Immature natural killer cell (primary cell): Measurements from ENCODE around the gene INPP1. TPM values are rescaled to one million over a fixed set of nuclear protein-coding genes. Genes with fewer than 3 reads are reported as not detected.
"Not testable (repeated sequence)": the region's sequence is repeated elsewhere in the genome, so short reads cannot be mapped to it uniquely, and the experiment has no call there.

Experiments used
- DNase-seq, 3 donors: peaks; one replicate each; pipeline ENCODE4 v3.0.0; 2022; ENCODE audit warnings: mixed read lengths in 1 of 3
- H3K27ac Mint-ChIP-seq, 6 donors: one replicate each; pipeline ENCODE4 v1.8.0; 2020; ENCODE audit warnings: mixed read lengths in 6 of 6, mild to moderate bottlenecking in 5 of 6, inconsistent platforms in 4 of 6, moderate library complexity in 3 of 6
- H3K27me3 Mint-ChIP-seq, 3 donors: one replicate each; pipeline ENCODE4 v1.8.0; 2020 to 2021; ENCODE audit warnings: low read depth in 3 of 3, mild to moderate bottlenecking in 3 of 3, mixed read lengths in 3 of 3, moderate library complexity in 3 of 3, inconsistent platforms in 1 of 3
- H3K36me3 Mint-ChIP-seq, 3 donors: one replicate each; pipeline ENCODE4 v1.8.0; 2020; ENCODE audit warnings: mixed read lengths in 3 of 3, inconsistent platforms in 2 of 3, mild to moderate bottlenecking in 2 of 3
- H3K4me1 Mint-ChIP-seq, 2 donors: one replicate each; pipeline ENCODE4 v1.8.0; 2020; ENCODE audit warnings: inconsistent platforms in 2 of 2, mild to moderate bottlenecking in 2 of 2, mixed read lengths in 2 of 2, moderate library complexity in 1 of 2
- H3K4me3 Mint-ChIP-seq, 5 donors: one replicate each; pipeline ENCODE4 v1.8.0; 2020; ENCODE audit warnings: mild to moderate bottlenecking in 5 of 5, mixed read lengths in 5 of 5, inconsistent platforms in 3 of 5, moderate library complexity in 3 of 5
- H3K9me3 Mint-ChIP-seq, 6 donors: one replicate each; pipeline ENCODE4 v1.8.0; 2020; ENCODE audit warnings: mild to moderate bottlenecking in 6 of 6, mixed read lengths in 6 of 6, inconsistent platforms in 4 of 6, moderate library complexity in 3 of 6
- polyA plus RNA-seq, 3 donors: library from polyadenylated mRNA; unstranded; fragments of 300-500 nt; fragmentation: Illumina TruSeq; gene quantifications; one replicate each; pipeline ENCODE4 v1.2.3, GENCODE V29; 2021

The INPP1 gene
- polyA plus RNA-seq, 3 donors from 2014 or later = 7.6 to 19.3 (median 13.4) TPM

DNA sequence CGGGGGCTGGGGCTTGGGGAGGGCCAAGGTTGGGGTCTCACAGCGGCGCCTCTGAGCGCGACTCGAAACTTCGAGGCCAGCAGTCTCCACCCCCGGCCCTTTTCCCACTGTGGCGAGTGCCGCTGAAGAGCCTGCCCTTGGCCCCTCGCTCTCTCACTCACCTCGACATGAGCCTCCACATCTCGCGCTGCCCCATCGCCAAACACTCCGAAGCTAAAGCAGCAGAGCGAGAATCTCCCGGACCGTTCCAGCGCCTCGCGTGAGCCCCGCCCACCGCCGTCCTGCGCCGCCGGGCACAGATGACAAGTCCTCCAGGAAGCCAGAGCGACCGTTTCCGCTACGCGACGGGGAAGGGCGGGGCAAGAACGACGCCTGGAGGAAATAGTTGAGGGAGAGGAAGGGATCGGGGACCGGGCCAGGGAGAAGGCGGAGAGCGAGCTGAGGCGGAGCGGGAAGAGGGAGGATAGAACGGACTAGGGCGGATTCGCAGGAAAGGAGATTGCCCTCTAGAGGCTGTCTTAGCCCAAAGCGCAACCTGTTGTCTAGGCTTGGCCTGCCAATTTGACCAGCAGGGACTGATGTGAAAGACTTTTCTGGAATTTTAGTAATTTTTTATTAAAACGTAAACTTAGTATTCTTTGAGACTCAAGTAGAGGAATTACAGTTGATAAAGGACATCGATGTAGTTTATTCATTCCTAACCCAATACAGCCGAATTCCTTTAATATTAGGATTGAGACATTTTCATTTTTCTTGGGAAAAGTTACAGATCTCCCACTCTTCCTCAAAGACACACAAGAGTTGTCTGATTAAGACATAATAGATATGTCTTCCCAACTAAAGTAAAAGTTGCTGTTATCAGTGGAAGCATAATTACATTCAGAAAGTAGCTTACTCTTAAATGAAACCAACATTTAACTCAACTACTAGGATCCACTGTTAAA, 23.6 kb upstream of the INPP1 start, which contains the start of gene HIBCH:
TSS of gene HIBCH (minus strand) at position 272 of the 944 bp plus-strand sequence. CDS start at position 196, 76 bp downstream.
- Mint-ChIP-seq H3K36me3 (peaks cover 0 to 3% (median 0%) of the 10 kb centered on the region in 3 donors), H3K27me3 (peaks cover 0 to 4% (median 2%) of the 10 kb centered on the region in 3 donors), H3K9me3 (no peaks in the 10 kb centered on the region), H3K4me3 (peak within 1 kb of the TSS; percentile 94 to 100 (median 100)), H3K27ac (peak within 1 kb of the TSS; percentile 94 to 99 (median 97)), H3K4me1 (peaks cover 35 to 54% of the 10 kb centered on the region in 2 donors)
- peak; percentile 73 to 76 (median 74) for DNase-seq

DNA sequence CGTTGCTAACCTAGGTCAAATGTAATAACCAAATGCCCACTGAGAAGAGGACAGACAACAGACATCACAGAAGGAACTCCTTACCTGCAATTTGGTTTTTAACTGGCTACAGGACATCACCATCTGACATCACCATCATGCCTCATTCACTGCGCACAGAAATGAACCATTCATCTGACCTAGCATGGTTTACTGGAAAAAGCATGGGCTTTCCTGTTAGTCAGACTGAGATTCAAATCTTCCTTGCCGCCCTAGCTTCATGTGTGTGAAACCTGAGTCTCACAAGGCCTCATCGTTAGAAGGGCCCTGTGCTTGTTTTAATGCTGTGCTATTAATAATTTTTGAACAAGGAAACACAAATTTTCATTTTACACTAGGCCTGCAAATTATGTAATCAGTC, 22.7 kb upstream of the INPP1 start:
- Mint-ChIP-seq H3K36me3 (peaks cover 0 to 3% (median 0%) of the 10 kb centered on the region in 3 donors), H3K9me3 (no peaks in the 10 kb centered on the region), H3K27ac (peak overlapping the region; percentile 90 to 99 (median 96)), H3K4me1 (peaks cover 33 to 48% of the 10 kb centered on the region in 2 donors), H3K27me3 (peaks cover 0 to 7% (median 2%) of the 10 kb centered on the region in 3 donors), H3K4me3 (peak overlapping the region; percentile 94 to 100 (median 100))
- no peak for DNase-seq

DNA sequence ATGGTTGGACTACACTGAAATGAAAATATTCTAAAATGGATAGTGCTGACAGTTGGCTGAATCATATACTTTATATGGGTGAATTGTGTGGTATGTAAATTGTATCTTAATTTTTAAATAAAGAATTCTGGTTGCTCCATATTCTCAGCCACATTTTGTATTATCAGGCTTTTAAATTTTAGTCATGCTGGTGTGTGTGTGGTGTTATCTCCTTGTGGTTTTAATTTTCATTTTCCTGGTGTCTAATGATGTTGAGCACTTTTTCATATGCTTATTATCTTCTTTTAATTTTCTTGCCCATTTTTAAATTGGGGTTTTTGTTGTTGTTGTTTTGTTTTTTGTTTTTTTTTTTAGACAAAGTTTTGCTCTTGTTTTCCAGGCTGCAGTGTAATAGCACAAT, 20.0 kb upstream of the INPP1 start:
- no peaks in the 10 kb centered on the region for H3K9me3 Mint-ChIP-seq
- no peak overlapping the region for H3K4me3 Mint-ChIP-seq
- H3K4me1 Mint-ChIP-seq = peaks cover 21 to 26% of the 10 kb centered on the region in 2 donors
- peaks cover 2 to 11% (median 3%) of the 10 kb centered on the region in 3 donors for H3K27me3 Mint-ChIP-seq
- no peak for DNase-seq
- H3K27ac Mint-ChIP-seq = no peak overlapping the region
- H3K36me3 Mint-ChIP-seq = no peaks in the 10 kb centered on the region

DNA sequence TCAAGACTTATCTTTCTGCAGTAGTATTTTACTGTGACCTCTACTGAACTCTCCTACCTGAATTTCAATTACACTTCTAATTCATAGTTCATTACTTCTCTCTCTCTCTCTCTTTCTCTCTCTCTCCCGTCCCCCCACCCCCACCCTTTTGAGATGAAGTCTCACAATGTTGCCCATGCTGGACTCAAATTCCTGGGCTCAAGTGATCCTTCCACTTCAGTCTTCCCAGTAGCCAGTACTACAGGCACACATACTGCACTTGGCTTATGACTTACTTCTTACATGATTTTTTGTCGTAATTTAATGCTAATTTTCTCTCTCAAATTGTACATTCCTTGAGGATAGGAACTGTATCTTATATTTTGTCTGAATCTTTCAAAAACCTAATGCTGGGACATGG, 17.8 kb upstream of the INPP1 start:
- H3K27ac Mint-ChIP-seq = no peak overlapping the region
- no peaks in the 10 kb centered on the region for H3K9me3 Mint-ChIP-seq
- H3K27me3 Mint-ChIP-seq = peaks cover 0 to 15% (median 3%) of the 10 kb centered on the region in 3 donors
- peaks cover under 1 to 4% of the 10 kb centered on the region in 2 donors for H3K4me1 Mint-ChIP-seq
- peaks cover 0 to 2% (median 0%) of the 10 kb centered on the region in 3 donors for H3K36me3 Mint-ChIP-seq
- no peak for DNase-seq
- no peak overlapping the region for H3K4me3 Mint-ChIP-seq

DNA sequence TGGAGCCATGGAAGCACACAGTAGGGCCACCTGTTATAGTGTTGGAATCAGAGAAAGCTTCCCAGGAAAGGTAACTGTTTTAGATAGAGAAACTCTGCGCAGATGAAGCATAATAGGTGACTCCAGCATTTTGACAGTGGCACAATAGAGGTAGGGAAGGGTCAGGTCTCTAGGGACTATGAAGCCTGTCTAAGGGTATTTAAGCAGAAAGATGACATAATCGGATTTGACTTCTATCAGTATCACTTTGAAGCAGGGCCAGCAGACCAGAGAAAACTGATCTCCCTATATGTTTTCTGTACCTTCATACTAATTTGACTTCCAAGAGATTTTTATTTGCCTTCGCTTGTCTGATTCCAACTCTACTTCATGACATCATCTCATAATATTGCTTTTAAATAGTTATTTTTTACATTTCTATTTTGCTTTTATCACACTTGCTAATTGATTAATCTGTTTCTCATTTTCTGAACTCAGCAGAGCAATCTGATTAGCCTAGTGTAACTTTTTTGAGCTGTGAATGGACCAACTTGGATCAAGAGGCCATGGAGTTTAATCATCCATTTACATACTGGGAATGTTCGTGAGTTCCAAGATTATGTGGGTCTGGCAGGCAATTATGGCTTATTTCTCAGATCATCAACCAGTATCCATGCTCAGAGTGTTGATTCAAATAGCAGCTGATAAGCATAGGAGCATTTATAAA, 15.4 kb upstream of the INPP1 start:
- H3K36me3 Mint-ChIP-seq = peaks cover 0 to 4% (median 0%) of the 10 kb centered on the region in 3 donors
- H3K4me3 Mint-ChIP-seq = no peak overlapping the region
- H3K27ac Mint-ChIP-seq = no peak overlapping the region
- H3K27me3 Mint-ChIP-seq = peaks cover 0 to 13% (median 7%) of the 10 kb centered on the region in 3 donors
- DNase-seq = no peak
- H3K4me1 Mint-ChIP-seq = no peaks in the 10 kb centered on the region
- no peaks in the 10 kb centered on the region for H3K9me3 Mint-ChIP-seq

DNA sequence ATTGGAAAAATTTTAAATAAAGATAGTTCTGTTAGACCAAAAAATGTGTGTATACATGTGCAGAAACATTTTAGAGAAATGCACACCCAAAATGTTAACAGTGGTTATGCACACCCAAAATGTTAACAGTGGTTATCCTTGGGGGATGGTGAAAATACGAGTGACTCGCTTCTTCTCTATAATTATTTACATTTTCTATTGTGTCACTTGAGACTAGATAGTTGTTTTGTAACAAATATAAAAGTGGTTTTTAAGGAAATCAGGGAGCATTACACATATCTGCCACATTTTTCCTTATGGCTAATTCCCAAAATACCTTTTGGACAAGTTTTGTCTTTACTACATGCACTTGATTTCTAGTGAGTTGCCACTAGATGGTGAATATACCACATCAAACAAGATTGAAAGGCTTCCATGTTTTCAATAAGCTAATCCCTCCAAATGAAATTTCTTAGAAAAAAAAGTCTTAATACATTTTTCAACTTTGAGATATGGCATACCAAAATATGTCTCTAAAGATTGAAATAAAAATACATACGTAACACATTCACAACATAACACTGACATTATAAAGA, 14.7 kb upstream of the INPP1 start:
- Mint-ChIP-seq H3K27ac (no peak overlapping the region), H3K27me3 (peaks cover 0 to 13% (median 7%) of the 10 kb centered on the region in 3 donors), H3K4me3 (no peak overlapping the region), H3K36me3 (peaks cover 0 to 4% (median 0%) of the 10 kb centered on the region in 3 donors), H3K9me3 (no peaks in the 10 kb centered on the region), H3K4me1 (no peaks in the 10 kb centered on the region)
- DNase-seq = no peak

DNA sequence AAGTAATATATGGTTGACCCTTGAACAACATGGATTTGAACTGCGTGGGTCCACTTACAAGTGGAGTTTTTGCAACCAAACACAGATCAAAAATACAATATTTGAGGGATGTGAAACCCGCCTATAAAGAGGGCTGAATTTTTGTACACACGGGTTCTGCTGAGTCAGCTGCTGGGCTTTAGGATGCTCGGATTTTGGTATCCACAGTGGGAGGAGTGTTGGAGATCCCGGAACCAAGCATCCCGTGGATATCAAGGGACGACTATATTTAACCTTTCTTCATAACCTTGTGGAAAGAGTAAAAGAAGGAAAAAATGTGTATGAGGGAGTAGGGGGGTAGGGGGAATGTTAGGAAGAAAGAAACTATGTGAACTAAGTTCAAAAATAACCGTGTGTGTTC, 10.0 kb upstream of the INPP1 start:
- H3K36me3 Mint-ChIP-seq = peaks cover 0 to 4% (median 0%) of the 10 kb centered on the region in 3 donors
- peaks cover 2 to 7% (median 3%) of the 10 kb centered on the region in 3 donors for H3K27me3 Mint-ChIP-seq
- DNase-seq = no peak
- no peak overlapping the region for H3K27ac Mint-ChIP-seq
- no peaks in the 10 kb centered on the region for H3K4me1 Mint-ChIP-seq
- H3K9me3 Mint-ChIP-seq = no peaks in the 10 kb centered on the region
- no peak overlapping the region for H3K4me3 Mint-ChIP-seq

DNA sequence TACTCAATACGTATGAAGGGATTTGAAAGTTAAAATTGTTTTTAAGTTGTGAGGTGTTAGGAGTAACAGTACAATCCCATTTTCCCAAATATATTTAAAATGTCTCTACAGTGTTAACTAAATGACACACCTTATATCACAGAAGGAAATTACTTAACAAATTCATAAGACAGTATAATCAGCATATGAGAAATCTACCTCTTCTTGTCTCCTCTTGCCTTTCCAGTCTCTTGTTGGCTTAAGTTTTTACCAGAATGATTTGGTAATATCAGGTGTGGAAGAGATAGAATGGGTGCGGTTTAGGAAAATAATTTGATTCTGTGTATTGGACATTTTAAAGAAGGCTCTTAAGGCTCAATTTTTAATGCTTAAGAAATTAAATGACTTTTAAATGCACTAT, 9.5 kb upstream of the INPP1 start:
- H3K9me3 Mint-ChIP-seq = no peaks in the 10 kb centered on the region
- DNase-seq = no peak
- H3K27me3 Mint-ChIP-seq = peaks cover 2 to 7% (median 3%) of the 10 kb centered on the region in 3 donors
- no peaks in the 10 kb centered on the region for H3K4me1 Mint-ChIP-seq
- H3K27ac Mint-ChIP-seq = no peak overlapping the region
- H3K4me3 Mint-ChIP-seq = no peak overlapping the region
- H3K36me3 Mint-ChIP-seq = peaks cover 0 to 4% (median 0%) of the 10 kb centered on the region in 3 donors

DNA sequence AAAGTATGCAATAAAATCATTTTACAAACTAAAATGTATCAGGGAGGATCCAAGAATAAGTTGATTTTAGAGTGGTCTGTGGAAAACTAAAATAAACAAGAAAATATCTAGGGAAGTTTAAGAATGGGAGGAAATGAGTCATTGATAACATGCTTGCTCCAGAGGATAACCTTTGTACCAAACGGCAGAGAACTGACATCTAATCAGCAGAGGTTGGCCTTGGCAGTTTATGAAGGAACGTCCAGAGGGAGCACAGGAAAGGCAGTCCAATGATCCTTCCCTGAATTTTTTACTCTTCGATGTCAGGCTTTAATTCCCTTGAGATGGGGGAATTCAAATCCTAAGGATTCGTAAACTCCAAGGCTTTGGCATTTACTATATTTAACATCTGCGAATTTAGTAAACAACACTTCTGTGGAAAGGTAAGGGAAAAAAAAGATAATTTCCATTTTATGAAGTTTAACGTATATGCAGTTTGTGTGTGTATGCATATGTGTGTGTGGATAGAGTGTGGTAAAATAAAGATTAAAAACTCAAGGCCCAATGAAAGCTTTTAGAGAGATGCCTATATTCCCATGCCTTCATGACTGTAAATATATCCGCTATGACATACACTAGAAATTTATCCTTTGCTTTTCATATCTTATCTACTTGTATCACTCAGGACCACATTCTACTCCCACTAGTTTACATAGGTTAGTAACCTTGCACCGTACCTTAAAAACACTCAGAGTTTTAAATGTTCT, 8.7 kb upstream of the INPP1 start:
- H3K4me3 Mint-ChIP-seq = no peak overlapping the region
- H3K9me3 Mint-ChIP-seq = no peaks in the 10 kb centered on the region
- no peaks in the 10 kb centered on the region for H3K4me1 Mint-ChIP-seq
- H3K27ac Mint-ChIP-seq = no peak overlapping the region
- H3K36me3 Mint-ChIP-seq = peaks cover 0 to 4% (median 0%) of the 10 kb centered on the region in 3 donors
- DNase-seq = no peak
- peaks cover 2 to 4% (median 3%) of the 10 kb centered on the region in 3 donors for H3K27me3 Mint-ChIP-seq

DNA sequence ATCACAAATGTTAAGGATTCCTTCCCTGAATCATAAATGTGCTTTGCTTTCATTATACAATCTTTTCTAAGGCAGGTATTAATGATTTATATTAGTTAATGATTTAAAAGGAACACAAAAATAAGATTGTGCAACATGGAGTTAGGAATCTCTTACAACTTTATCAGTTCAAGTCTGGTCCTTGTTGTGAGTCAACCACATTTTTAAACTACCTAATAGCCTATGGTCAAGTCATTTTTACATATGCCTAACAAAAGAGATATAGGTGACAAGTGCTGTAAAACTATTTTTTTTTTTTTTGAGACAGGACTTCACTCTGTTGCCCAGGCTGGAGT, 8.2 kb upstream of the INPP1 start:
- Mint-ChIP-seq H3K9me3 (no peaks in the 10 kb centered on the region), H3K36me3 (peaks cover 0 to 4% (median 0%) of the 10 kb centered on the region in 3 donors), H3K27me3 (peaks cover under 1 to 3% (median 2%) of the 10 kb centered on the region in 3 donors), H3K27ac (no peak overlapping the region), H3K4me1 (no peaks in the 10 kb centered on the region), H3K4me3 (no peak overlapping the region)
- no peak for DNase-seq

DNA sequence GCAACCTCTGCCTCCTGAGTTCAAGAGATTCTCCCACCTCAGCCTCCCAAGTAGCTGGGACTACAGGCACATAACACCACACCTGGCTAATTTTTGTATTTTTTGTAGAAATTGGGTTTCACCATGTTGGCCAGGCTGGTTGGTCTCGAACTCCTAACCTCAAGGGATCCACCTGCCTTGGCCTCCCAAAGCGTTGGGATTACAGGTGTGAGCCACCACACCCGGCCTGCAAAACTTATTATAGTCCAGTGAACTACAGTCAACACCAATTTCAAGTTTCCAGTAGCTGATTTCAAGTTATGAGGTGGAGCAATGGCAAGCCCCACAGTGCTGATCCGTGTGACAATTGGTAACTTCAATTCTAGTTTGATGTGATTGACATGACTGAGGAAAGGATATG, 7.8 kb upstream of the INPP1 start:
- not testable (repeated sequence) for DNase-seq, H3K27me3 Mint-ChIP-seq, H3K9me3 Mint-ChIP-seq, H3K4me1 Mint-ChIP-seq, H3K36me3 Mint-ChIP-seq, H3K4me3 Mint-ChIP-seq, H3K27ac Mint-ChIP-seq

DNA sequence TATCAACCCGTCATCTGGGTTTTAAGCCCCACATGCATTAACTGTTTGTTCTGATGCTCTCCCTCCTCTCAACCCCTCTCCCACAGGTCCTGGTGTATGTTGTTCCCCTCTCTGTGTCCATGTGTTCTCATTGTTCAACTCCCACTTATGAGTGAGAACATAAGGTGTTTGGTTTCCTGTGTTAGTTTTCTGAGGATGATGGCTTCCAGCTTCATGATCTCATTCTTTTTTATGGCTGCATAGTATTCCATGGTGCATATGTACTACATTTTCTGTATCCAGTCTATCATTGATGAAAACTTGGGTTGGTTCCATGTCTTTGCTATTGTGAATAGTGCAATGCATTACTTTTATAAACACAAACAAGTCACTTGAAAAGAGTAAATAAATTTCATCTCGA, 7.0 kb upstream of the INPP1 start:
- Mint-ChIP-seq H3K9me3 (no peaks in the 10 kb centered on the region), H3K27ac (no peak overlapping the region), H3K4me1 (no peaks in the 10 kb centered on the region), H3K27me3 (peaks cover 0 to 2% (median under 1%) of the 10 kb centered on the region in 3 donors), H3K4me3 (no peak overlapping the region), H3K36me3 (no peaks in the 10 kb centered on the region)
- no peak for DNase-seq

DNA sequence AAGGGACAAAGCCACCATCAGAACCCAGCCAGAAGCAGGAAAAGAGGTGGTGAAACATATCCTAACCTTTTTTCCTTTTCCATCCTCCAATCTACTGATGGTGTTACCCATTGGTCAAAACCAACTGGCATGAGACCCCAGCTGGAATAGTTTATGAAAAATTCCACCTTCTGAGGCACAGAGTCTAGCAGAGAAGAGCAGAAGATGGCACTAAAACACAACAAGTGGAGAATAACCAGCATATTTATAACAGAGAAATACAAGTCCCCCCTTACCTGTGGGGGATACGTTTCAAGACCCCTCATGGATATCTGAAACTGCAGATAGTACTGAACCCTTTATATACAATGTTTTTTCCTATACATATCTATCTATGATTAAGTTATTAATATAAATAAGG, 4.9 kb upstream of the INPP1 start:
- no peak for DNase-seq
- H3K4me1 Mint-ChIP-seq = peaks cover 8 to 14% of the 10 kb centered on the region in 2 donors
- H3K36me3 Mint-ChIP-seq = no peaks in the 10 kb centered on the region
- no peak overlapping the region for H3K4me3 Mint-ChIP-seq
- H3K27me3 Mint-ChIP-seq = peaks cover 0 to 2% (median 0%) of the 10 kb centered on the region in 3 donors
- peak overlapping the region in 1 of 6 donors; percentile 41 for H3K27ac Mint-ChIP-seq
- H3K9me3 Mint-ChIP-seq = no peaks in the 10 kb centered on the region
